Suprapubic skin (tissue), 4 donors: ENCODE data around the gene KIAA1217. TPM values are rescaled to one million over a fixed set of nuclear protein-coding genes. Genes with fewer than 3 reads are reported as not detected.
A peak's percentile ranks its signal among the peaks of the same experiment; 100 is the strongest.

ENCODE experiments used
- DNase-seq, 2 donors: peaks; one replicate each; pipeline ENCODE4 v3.0.0-alpha.2; 2019; ENCODE audit warnings: low spot score in 2 of 2
- H3K27ac ChIP-seq: fragments of 200-600 bp; sonication (generic); one replicate; pipeline ENCODE4 v1.5.1; 2019
- H3K27me3 ChIP-seq: fragments of 200-600 bp; sonication (generic); one replicate; pipeline ENCODE4 v1.5.1; 2019
- H3K36me3 ChIP-seq: fragments of 200-600 bp; sonication (generic); one replicate; pipeline ENCODE4 v1.5.1; 2019
- H3K4me1 ChIP-seq: fragments of 200-600 bp; sonication (generic); one replicate; pipeline ENCODE4 v1.5.1; 2019
- H3K4me3 ChIP-seq: fragments of 200-600 bp; sonication (generic); one replicate; pipeline ENCODE4 v1.5.1; 2019; ENCODE audit warnings: mild to moderate bottlenecking
- H3K9me3 ChIP-seq: fragments of 200-600 bp; sonication (generic); one replicate; pipeline ENCODE4 v1.5.1; 2019
- EP300 ChIP-seq: sonication (generic); formaldehyde crosslinking; IDR thresholded peaks from one replicate; pipeline ENCODE4 v1.6.1; 2017; ENCODE audit warnings: antibody characterized with exemption
- POLR2A ChIP-seq, 2 donors: fragments of 450-650 bp; IDR thresholded peaks; one replicate each; pipeline ENCODE4 v1.6.1; 2017; ENCODE audit warnings: antibody characterized with exemption in 2 of 2, mild to moderate bottlenecking in 2 of 2, moderate library complexity in 2 of 2
- POLR2AphosphoS5 ChIP-seq, 3 donors: sonication (generic); formaldehyde crosslinking; IDR thresholded peaks; one replicate each; pipeline ENCODE4 v1.6.1; 2017; ENCODE audit warnings: antibody characterized with exemption in 3 of 3
- WGBS: methylation state at CpG from one replicate; pipeline ENCODE4 v1.1.5; 2018; 5-methylcytosine and 5-hydroxymethylcytosine counted together
- total RNA-seq, 4 donors: library from RNA; depleted of rRNA; stranded (reverse); fragments of >200 nt; gene quantifications; one replicate each; pipeline ENCODE4 v1.1.0, GENCODE V29; 2016
- TF ChIP-seq, protein P1 (sequence below), 2 donors: fragments of 200-600 bp in 1 of 2; fragments of 450-650 bp in 1 of 2; sonication (generic) in 1 of 2; IDR thresholded peaks; one replicate each; pipeline ENCODE4 v1.5.1; 2016 to 2019; ENCODE audit warnings: antibody characterized with exemption in 2 of 2, mild to moderate bottlenecking in 1 of 2, moderate library complexity in 1 of 2

Gene KIAA1217
- total RNA-seq, 4 donors from 2014 or later, result 59.2 to 109 (median 72.1) TPM

DNA sequence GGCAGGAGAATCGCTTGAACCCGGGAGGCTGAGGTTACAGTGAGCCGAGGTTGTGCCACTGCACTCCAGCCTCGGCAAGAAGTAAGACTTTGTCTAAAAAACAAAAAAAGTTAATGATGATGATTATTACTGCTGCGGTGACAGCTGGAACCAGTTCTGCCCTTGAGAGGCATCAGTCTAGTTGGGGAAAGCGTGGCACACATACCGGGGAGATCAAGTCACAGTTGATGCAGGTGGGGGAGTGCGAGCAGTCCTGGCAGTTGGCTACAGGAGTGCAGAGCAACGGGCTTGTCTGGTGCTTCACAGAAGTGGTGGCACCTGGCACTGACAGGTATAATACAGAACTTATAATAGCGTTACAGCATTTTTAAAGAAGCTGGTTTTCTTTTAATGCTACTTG lies 341.7 kb downstream of the KIAA1217 start:
- H3K4me3 ChIP-seq, result no peak overlapping the region
- peaks cover 4% of the 10 kb centered on the region for H3K36me3 ChIP-seq
- TF ChIP-seq, protein P1, sequence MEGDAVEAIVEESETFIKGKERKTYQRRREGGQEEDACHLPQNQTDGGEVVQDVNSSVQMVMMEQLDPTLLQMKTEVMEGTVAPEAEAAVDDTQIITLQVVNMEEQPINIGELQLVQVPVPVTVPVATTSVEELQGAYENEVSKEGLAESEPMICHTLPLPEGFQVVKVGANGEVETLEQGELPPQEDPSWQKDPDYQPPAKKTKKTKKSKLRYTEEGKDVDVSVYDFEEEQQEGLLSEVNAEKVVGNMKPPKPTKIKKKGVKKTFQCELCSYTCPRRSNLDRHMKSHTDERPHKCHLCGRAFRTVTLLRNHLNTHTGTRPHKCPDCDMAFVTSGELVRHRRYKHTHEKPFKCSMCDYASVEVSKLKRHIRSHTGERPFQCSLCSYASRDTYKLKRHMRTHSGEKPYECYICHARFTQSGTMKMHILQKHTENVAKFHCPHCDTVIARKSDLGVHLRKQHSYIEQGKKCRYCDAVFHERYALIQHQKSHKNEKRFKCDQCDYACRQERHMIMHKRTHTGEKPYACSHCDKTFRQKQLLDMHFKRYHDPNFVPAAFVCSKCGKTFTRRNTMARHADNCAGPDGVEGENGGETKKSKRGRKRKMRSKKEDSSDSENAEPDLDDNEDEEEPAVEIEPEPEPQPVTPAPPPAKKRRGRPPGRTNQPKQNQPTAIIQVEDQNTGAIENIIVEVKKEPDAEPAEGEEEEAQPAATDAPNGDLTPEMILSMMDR (IDR thresholded peaks at IDR 0.05), result no peak
- TF ChIP-seq POLR2A (IDR thresholded peaks at IDR 0.05), result no peak
- no peak for TF ChIP-seq EP300
- H3K27me3 ChIP-seq, result peaks cover 6% of the 10 kb centered on the region
- DNase-seq, result no peak
- 76% methylated on average over 10 of the region's 10 CpGs for WGBS
- H3K4me1 ChIP-seq, result peaks cover 11% of the 10 kb centered on the region
- no peaks in the 10 kb centered on the region for H3K9me3 ChIP-seq
- H3K27ac ChIP-seq, result no peak overlapping the region

DNA sequence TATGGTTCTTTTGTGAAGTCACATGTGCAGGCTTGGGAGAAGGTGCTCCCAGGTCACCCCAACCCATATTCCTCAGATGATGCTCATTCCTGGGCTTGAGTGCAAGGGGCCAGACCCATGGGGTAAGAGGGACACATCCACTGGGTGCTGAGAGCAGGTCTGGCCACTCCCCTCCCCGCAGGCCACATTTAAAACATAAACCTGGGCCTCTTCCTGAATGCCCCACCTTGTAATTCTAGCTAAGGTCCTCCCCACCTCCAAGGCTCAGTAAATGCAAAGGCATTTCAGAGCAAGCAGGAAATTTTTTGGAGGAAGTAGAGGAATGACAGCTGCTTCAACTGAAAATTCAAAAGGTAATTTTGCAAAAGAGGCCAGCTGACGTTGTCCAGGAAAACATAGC lies 342.2 kb downstream of the KIAA1217 start:
- no peak for DNase-seq
- H3K4me3 ChIP-seq, result no peak overlapping the region
- H3K9me3 ChIP-seq, result no peaks in the 10 kb centered on the region
- H3K4me1 ChIP-seq, result peaks cover 11% of the 10 kb centered on the region
- 33% methylated on average over 2 of the region's 2 CpGs for WGBS
- H3K27me3 ChIP-seq, result peaks cover 6% of the 10 kb centered on the region
- H3K27ac ChIP-seq, result no peak overlapping the region
- no peaks in the 10 kb centered on the region for H3K36me3 ChIP-seq
- TF ChIP-seq POLR2AphosphoS5 (IDR thresholded peaks at IDR 0.05) (no peak), POLR2A (IDR thresholded peaks at IDR 0.05) (no peak), EP300 (no peak)
- TF ChIP-seq, protein P1 (IDR thresholded peaks at IDR 0.05), result no peak

DNA sequence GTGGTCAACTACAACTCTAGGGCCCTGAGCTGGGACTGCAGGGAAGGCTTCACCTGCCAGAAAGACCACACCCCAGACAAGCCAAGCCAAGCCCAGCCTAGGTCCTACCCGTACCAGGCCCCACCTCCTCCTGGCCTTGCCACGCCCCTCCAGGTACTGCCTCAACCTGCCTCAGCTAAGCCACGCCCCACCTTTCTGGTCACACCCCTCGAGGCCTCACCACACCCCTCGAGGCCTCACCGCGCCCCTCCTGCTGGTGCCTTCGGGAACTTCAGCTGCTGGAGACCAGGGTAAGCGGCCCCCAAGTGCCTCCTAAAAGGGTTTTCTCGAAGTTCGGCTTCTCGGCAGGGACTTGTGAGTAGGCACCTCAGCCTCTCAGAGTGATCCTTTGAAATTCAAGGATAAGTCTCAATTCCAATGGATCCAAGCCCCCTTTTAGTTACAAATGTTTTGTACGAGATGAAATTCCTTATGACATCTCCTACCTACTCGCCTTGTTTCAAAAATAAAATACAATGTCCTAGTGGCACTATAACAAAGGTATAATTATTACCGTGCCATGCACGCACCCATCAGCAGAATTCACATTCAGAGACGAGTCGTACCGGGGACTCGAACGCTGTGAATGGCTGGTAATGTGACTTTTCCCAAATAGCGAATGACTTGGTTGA lies 343.5 kb downstream of the KIAA1217 start:
- no peak overlapping the region for H3K4me3 ChIP-seq
- 61% methylated on average over 19 of the region's 22 CpGs for WGBS
- TF ChIP-seq POLR2A (IDR thresholded peaks at IDR 0.05) (no peak), EP300 (no peak), POLR2AphosphoS5 (IDR thresholded peaks at IDR 0.05) (no peak)
- TF ChIP-seq, protein P1 (IDR thresholded peaks at IDR 0.05), result peak in 1 of 2 donors; percentile 51
- H3K4me1 ChIP-seq, result peaks cover 18% of the 10 kb centered on the region
- no peak for DNase-seq
- H3K27me3 ChIP-seq, result peaks cover 6% of the 10 kb centered on the region
- H3K9me3 ChIP-seq, result no peaks in the 10 kb centered on the region
- no peaks in the 10 kb centered on the region for H3K36me3 ChIP-seq
- no peak overlapping the region for H3K27ac ChIP-seq

DNA sequence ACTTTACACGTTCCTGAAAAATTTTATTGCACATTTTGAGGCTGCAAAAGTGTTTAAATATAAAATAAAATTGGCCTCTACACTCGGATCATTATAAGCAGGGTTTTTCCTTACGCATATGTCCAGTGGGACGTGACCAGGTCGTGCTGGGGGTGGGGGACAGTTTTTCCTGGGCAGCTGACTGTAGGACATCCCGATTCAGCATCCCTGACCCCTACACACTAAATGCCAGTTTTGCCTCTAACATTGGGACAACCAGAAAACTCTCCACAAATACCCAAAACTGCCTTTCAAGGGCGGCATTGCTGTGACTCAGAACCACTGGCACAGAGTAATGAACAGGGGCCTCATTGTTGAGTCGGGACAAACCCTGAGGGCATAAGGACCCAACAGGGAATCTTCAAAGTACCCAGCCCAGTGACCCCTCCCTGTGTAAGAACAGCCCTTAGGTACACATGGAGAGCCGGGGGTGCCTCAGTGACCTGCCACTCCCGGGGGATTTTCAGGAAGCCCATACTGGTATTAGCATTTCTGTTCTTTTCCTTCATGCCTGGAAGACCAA lies 344.2 kb downstream of the KIAA1217 start:
- Histone ChIP-seq H3K27ac (no peak overlapping the region), H3K4me3 (no peak overlapping the region), H3K4me1 (peaks cover 18% of the 10 kb centered on the region), H3K9me3 (no peaks in the 10 kb centered on the region), H3K27me3 (peaks cover 6% of the 10 kb centered on the region), H3K36me3 (no peaks in the 10 kb centered on the region)
- TF ChIP-seq EP300 (no peak), POLR2A (IDR thresholded peaks at IDR 0.05) (no peak), POLR2AphosphoS5 (IDR thresholded peaks at IDR 0.05) (no peak)
- TF ChIP-seq, protein P1 (IDR thresholded peaks at IDR 0.05), result no peak
- WGBS, result 60% methylated on average over 10 of the region's 10 CpGs
- DNase-seq, result no peak

DNA sequence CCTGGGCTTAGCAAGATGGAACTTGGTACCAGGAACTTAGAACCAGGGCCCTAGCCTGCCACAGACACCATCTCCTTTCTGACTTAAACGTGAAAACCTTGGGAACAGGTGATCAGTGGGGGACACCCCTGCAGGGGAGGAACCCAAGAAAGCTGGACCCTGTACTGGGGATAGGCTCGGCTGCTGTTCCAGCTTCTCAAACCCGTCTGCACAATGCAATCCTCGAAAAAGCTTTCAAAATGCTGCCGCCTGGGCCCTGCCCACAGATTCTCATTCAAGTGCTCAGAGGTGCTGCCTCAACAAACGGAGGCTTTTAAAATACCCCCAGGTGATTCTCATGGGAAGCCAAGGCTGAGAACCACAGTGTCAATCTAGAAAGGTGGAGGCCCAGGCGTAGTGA lies 345.1 kb downstream of the KIAA1217 start:
- no peak for DNase-seq
- H3K36me3 ChIP-seq, result no peaks in the 10 kb centered on the region
- no peak overlapping the region for H3K4me3 ChIP-seq
- TF ChIP-seq POLR2AphosphoS5 (IDR thresholded peaks at IDR 0.05), result no peak
- TF ChIP-seq, protein P1 (IDR thresholded peaks at IDR 0.05), result no peak
- TF ChIP-seq POLR2A (IDR thresholded peaks at IDR 0.05), result no peak
- no peak for TF ChIP-seq EP300
- H3K27ac ChIP-seq, result no peak overlapping the region
- H3K27me3 ChIP-seq, result peaks cover 6% of the 10 kb centered on the region
- 82% methylated on average over 7 of the region's 7 CpGs for WGBS
- H3K4me1 ChIP-seq, result peaks cover 18% of the 10 kb centered on the region
- H3K9me3 ChIP-seq, result no peaks in the 10 kb centered on the region
